GM23338 (cell line): Measurements from ENCODE around the gene TSPAN10. TPM values are rescaled to one million over a fixed set of nuclear protein-coding genes. Genes with fewer than 3 reads are reported as not detected.

Source experiments
- ATAC-seq: fragments of 200-7000 bp; cut with Tn5 transposase; 3 replicates; pipeline ENCODE4 v1.9.1; 2020
- DNase-seq: peaks from one replicate; pipeline ENCODE4 v3.0.0-alpha.2; 2015; ENCODE audit warnings: low spot score
- H2AFZ ChIP-seq: fragments of 200-600 bp; sonication (generic); 2 replicates; pipeline ENCODE4 v1.8.0; 2016; ENCODE audit warnings: antibody characterized with exemption, mild to moderate bottlenecking, moderate library complexity
- H3F3A ChIP-seq: fragments of 200-600 bp; sonication (generic); replicated peaks from 2 replicates; pipeline ENCODE4 v1.8.0; 2017; ENCODE audit warnings: antibody characterized with exemption, mixed run types, low read depth
- H3K27ac ChIP-seq: fragments of 200-600 bp; sonication (generic); 2 replicates; pipeline ENCODE4 v1.6.1; 2016; ENCODE audit warnings: low read depth
- H3K27me3 ChIP-seq: fragments of 200-600 bp; sonication (generic); 2 replicates; pipeline ENCODE4 v1.8.0; 2016; ENCODE audit warnings: mild to moderate bottlenecking, mixed run types, moderate library complexity; ENCODE audit not compliant: insufficient read depth
- H3K36me3 ChIP-seq: fragments of 200-600 bp; sonication (generic); 2 replicates; pipeline ENCODE4 v1.8.0; 2016; ENCODE audit warnings: mild to moderate bottlenecking; ENCODE audit not compliant: insufficient read depth
- H3K4me1 ChIP-seq: fragments of 200-600 bp; sonication (generic); 2 replicates; pipeline ENCODE4 v1.8.0; 2016; ENCODE audit warnings: mild to moderate bottlenecking, moderate library complexity; ENCODE audit not compliant: insufficient read depth
- H3K4me2 ChIP-seq: fragments of 200-600 bp; sonication (generic); 2 replicates; pipeline ENCODE4 v1.7.1; 2017; ENCODE audit warnings: mixed run types
- H3K4me3 ChIP-seq: fragments of 200-600 bp; sonication (generic); 2 replicates; pipeline ENCODE4 v1.6.1; 2016; ENCODE audit warnings: mixed run types
- H3K79me2 ChIP-seq: fragments of 200-600 bp; sonication (generic); replicated peaks from 2 replicates; pipeline ENCODE4 v1.8.0; 2017; ENCODE audit warnings: mild to moderate bottlenecking; ENCODE audit not compliant: insufficient read depth
- H3K9me2 ChIP-seq: fragments of 200-600 bp; sonication (generic); 2 replicates; pipeline ENCODE4 v1.8.0; 2017; ENCODE audit not compliant: insufficient read depth
- H4K20me1 ChIP-seq: fragments of 200-600 bp; sonication (generic); replicated peaks from 2 replicates; pipeline ENCODE4 v1.8.0; 2017; ENCODE audit warnings: mild to moderate bottlenecking; ENCODE audit not compliant: insufficient read depth
- H3K27ac Mint-ChIP-seq: 2 replicates; pipeline ENCODE4 v1.8.0; 2020; ENCODE audit warnings: inconsistent platforms, mild to moderate bottlenecking, moderate library complexity, mixed read lengths
- H3K27me3 Mint-ChIP-seq: 3 replicates; pipeline ENCODE4 v1.8.0; 2022; ENCODE audit warnings: low read depth, mild to moderate bottlenecking, moderate library complexity, mixed read lengths, inconsistent platforms; ENCODE audit not compliant: insufficient read depth, poor library complexity
- H3K36me3 Mint-ChIP-seq: 3 replicates; pipeline ENCODE4 v1.8.0; 2021; ENCODE audit warnings: low read depth, mild to moderate bottlenecking, inconsistent platforms, moderate library complexity, mixed read lengths
- H3K4me1 Mint-ChIP-seq: 3 replicates; pipeline ENCODE4 v1.8.0; 2020; ENCODE audit warnings: mild to moderate bottlenecking, inconsistent platforms, mixed read lengths
- H3K4me3 Mint-ChIP-seq: 3 replicates; pipeline ENCODE4 v1.8.0; 2021; ENCODE audit warnings: moderate library complexity, mild to moderate bottlenecking, inconsistent platforms, mixed read lengths
- H3K9me3 Mint-ChIP-seq: 3 replicates; pipeline ENCODE4 v1.8.0; 2020; ENCODE audit warnings: moderate library complexity, mild to moderate bottlenecking, inconsistent platforms, mixed read lengths
- CREB1 ChIP-seq: fragments of 250-450 bp; sonication (Bioruptor Pico); IDR thresholded peaks from 2 replicates; pipeline ENCODE4 v1.5.0; 2020; ENCODE audit warnings: low read depth, mild to moderate bottlenecking, moderate library complexity
- CTCF ChIP-seq, 2 experiments: fragments of 200-600 bp in 1 of 2; sonication (generic) in 1 of 2; conservative IDR thresholded peaks; 2 replicates each; pipeline versions ENCODE4 v1.5.1 to v1.6.1; 2016 to 2017; ENCODE audit warnings: antibody characterized with exemption in 2 of 2, low read depth in 2 of 2, mild to moderate bottlenecking in 2 of 2, moderate library complexity in 1 of 2
- ETS1 ChIP-seq: IDR thresholded peaks from 2 replicates; pipeline ENCODE4 v1.6.1; 2016; ENCODE audit warnings: antibody characterized with exemption
- EZH2 ChIP-seq: fragments of 200-600 bp; sonication (generic); IDR thresholded peaks from one replicate; pipeline ENCODE4 v1.8.0; 2017; ENCODE audit warnings: antibody characterized with exemption, mild to moderate bottlenecking, low read depth; ENCODE audit not compliant: unreplicated experiment
- EZH2phosphoT487 ChIP-seq: fragments of 200-600 bp; sonication (generic); IDR thresholded peaks from one replicate; pipeline ENCODE4 v1.8.1; 2018; ENCODE audit warnings: antibody characterized with exemption; ENCODE audit not compliant: unreplicated experiment
- JUNB ChIP-seq: IDR thresholded peaks from one replicate; pipeline ENCODE4 v1.6.1; 2016; ENCODE audit warnings: antibody characterized with exemption; ENCODE audit not compliant: unreplicated experiment
- NANOG ChIP-seq: IDR thresholded peaks from 2 replicates; pipeline ENCODE4 v1.6.1; 2016; ENCODE audit warnings: antibody characterized with exemption, borderline replicate concordance
- POLR2AphosphoS5 ChIP-seq: IDR thresholded peaks from 2 replicates; pipeline ENCODE4 v1.6.1; 2016; ENCODE audit warnings: antibody characterized with exemption, low read depth
- REST ChIP-seq: IDR thresholded peaks from one replicate; pipeline ENCODE4 v1.6.1; 2018; ENCODE audit warnings: antibody characterized with exemption; ENCODE audit not compliant: unreplicated experiment
- STAT1 ChIP-seq: IDR thresholded peaks from one replicate; pipeline ENCODE4 v1.6.1; 2016; ENCODE audit warnings: antibody characterized with exemption; ENCODE audit not compliant: unreplicated experiment
- ZNF114 ChIP-seq: fragments of 250-450 bp; sonication (Bioruptor Pico); IDR thresholded peaks from 2 replicates; pipeline ENCODE4 v1.5.0; 2020; ENCODE audit warnings: mild to moderate bottlenecking, moderate library complexity
- ZNF331 ChIP-seq: fragments of 250-450 bp; sonication (Bioruptor Pico); IDR thresholded peaks from 2 replicates; pipeline ENCODE4 v1.5.0; 2020; ENCODE audit warnings: low read depth, mild to moderate bottlenecking, moderate library complexity
- ZNF462 ChIP-seq: fragments of 250-450 bp; sonication (Bioruptor Pico); IDR thresholded peaks from 2 replicates; pipeline ENCODE4 v1.5.0; 2020; ENCODE audit warnings: mild to moderate bottlenecking, moderate library complexity
- polyA plus RNA-seq: library from polyadenylated mRNA; unstranded; fragments of >200 nt; fragmentation: Nextera tagmentation; extraction: Ambion mirVana; gene quantifications from 2 replicates; pipeline ENCODE4 v1.2.1, GENCODE V29; 2016
- total RNA-seq: library from RNA; depleted of rRNA; stranded (reverse); fragments of >200 nt; shearing (Covaris generic); gene quantifications from 2 replicates; pipeline ENCODE4 v1.2.3, GENCODE V29; 2014

The TSPAN10 gene
- total and polyA plus RNA-seq, 2 experiments from 2014 or later = 0.66 to 1.2 TPM

DNA sequence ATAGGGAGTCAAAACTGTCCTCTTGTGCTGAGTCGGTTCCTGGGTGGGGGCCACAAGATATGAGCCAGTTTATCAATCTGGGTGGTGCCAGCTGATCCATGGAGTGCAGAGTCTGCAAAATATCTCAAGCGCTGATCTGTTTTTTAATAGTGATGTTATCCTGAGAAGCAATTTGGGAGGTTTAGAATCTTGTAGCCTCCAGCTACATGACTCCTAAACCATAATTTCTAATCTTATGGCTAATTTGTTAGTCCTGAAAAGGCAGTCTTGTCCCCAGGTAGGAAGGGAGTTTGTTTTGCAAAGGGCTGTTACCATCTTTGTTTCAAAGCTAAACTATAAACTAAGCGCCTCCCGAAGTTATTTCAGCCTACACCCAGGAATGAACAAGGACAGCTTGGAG, 1.7 kb downstream of the TSPAN10 start:
- Histone ChIP-seq H3K4me3 (no peak overlapping the region), H3F3A (peaks cover 10% of the 10 kb centered on the region; the same call in 1 of the 2 replicates), H4K20me1 (peaks cover 15% of the 10 kb centered on the region), H3K27me3 (no peaks in the 10 kb centered on the region), H2AFZ (no peak overlapping the region), H3K27ac (no peak overlapping the region), H3K4me2 (no peak overlapping the region), H3K36me3 (no peaks in the 10 kb centered on the region), H3K9me2 (no peaks in the 10 kb centered on the region), H3K79me2 (peaks cover 29% of the 10 kb centered on the region), H3K4me1 (peaks cover 7% of the 10 kb centered on the region)
- TF ChIP-seq JUNB (no peak), STAT1 (no peak), REST (no peak), NANOG (no peak), ZNF114 (CRISPR knock-in tag) (no peak), EZH2phosphoT487 (no peak), ZNF462 (no peak), POLR2AphosphoS5 (no peak), CTCF (conservative IDR thresholded peaks at IDR 0.05; ENCODE audit: low read depth in 2 of 2) (no peak), ETS1 (no peak), ZNF331 (no peak), EZH2 (no peak), CREB1 (no peak)
- H3K27me3 Mint-ChIP-seq = no peaks in the 10 kb centered on the region
- H3K4me1 Mint-ChIP-seq = peaks cover 9% of the 10 kb centered on the region
- peaks cover 8% of the 10 kb centered on the region; the same call in 2 of the 3 replicates for H3K36me3 Mint-ChIP-seq
- no peak overlapping the region for H3K27ac Mint-ChIP-seq
- no peak for ATAC-seq
- no peak for DNase-seq
- H3K4me3 Mint-ChIP-seq = peak overlapping the region; percentile 44
- H3K9me3 Mint-ChIP-seq = no peaks in the 10 kb centered on the region; the same call in 1 of the 3 replicates
